ENCODE results near the gene SNRPF.

GRCh38 chr12:95836630-95837239, 22.0 kb upstream of the SNRPF start:
- TF ChIP-seq POLR2A (IDR thresholded peaks at IDR 0.05): no peak
- TF ChIP-seq, protein P1, sequence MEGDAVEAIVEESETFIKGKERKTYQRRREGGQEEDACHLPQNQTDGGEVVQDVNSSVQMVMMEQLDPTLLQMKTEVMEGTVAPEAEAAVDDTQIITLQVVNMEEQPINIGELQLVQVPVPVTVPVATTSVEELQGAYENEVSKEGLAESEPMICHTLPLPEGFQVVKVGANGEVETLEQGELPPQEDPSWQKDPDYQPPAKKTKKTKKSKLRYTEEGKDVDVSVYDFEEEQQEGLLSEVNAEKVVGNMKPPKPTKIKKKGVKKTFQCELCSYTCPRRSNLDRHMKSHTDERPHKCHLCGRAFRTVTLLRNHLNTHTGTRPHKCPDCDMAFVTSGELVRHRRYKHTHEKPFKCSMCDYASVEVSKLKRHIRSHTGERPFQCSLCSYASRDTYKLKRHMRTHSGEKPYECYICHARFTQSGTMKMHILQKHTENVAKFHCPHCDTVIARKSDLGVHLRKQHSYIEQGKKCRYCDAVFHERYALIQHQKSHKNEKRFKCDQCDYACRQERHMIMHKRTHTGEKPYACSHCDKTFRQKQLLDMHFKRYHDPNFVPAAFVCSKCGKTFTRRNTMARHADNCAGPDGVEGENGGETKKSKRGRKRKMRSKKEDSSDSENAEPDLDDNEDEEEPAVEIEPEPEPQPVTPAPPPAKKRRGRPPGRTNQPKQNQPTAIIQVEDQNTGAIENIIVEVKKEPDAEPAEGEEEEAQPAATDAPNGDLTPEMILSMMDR (IDR thresholded peaks at IDR 0.05): no peak
